Heart right ventricle (tissue), 16 donors: ENCODE results near the gene IBA57. TPM values are rescaled to one million over a fixed set of nuclear protein-coding genes. Genes with fewer than 3 reads are reported as not detected.

ENCODE experiments used
- ATAC-seq, 8 donors: fragments of 200-7000 bp; cut with Tn5 transposase; one replicate each; pipeline ENCODE4 v1.9.1; 2020; ENCODE audit warnings: mild to moderate bottlenecking in 8 of 8, moderate library complexity in 8 of 8, moderate number of reproducible peaks in 1 of 8
- DNase-seq, 2 donors: peaks; one replicate each; pipeline ENCODE4 v3.0.0-alpha.2; 2020
- H3K27ac ChIP-seq, 10 donors: fragments of 200-600 bp; sonication (generic) in 2 of 10; one replicate each; pipeline versions ENCODE4 v1.5.0 to v1.8.0; 2020 to 2022; ENCODE audit warnings: mild to moderate bottlenecking in 3 of 10
- H3K27me3 ChIP-seq, 7 donors: fragments of 200-600 bp; one replicate each; pipeline ENCODE4 v1.8.0; 2021 to 2022; ENCODE audit warnings: mild to moderate bottlenecking in 2 of 7
- H3K36me3 ChIP-seq, 9 donors: fragments of 200-600 bp; sonication (generic) in 1 of 9; one replicate each; pipeline versions ENCODE4 v1.5.0 to v1.8.0; 2020 to 2022; ENCODE audit warnings: mild to moderate bottlenecking in 2 of 9
- H3K4me1 ChIP-seq, 9 donors: fragments of 200-600 bp; sonication (generic) in 1 of 9; one replicate each; pipeline versions ENCODE4 v1.5.0 to v1.8.0; 2020 to 2022; ENCODE audit warnings: mild to moderate bottlenecking in 4 of 9
- H3K4me3 ChIP-seq, 10 donors: fragments of 200-600 bp; sonication (generic) in 2 of 10; one replicate each; pipeline versions ENCODE4 v1.5.0 to v1.8.0; 2020 to 2022; ENCODE audit warnings: mild to moderate bottlenecking in 7 of 10, moderate library complexity in 2 of 10
- H3K9me3 ChIP-seq, 11 donors: fragments of 200-600 bp in 10 of 11; sonication (generic) in 2 of 11; one replicate each; pipeline versions ENCODE4 v1.5.0 to v1.8.0; 2013 to 2022; ENCODE audit warnings: mild to moderate bottlenecking in 2 of 11, control low read depth in 1 of 11, moderate library complexity in 1 of 11
- CTCF ChIP-seq, 9 donors: fragments of 200-600 bp; sonication (generic) in 2 of 9; IDR thresholded peaks; one replicate each; pipeline versions ENCODE4 v1.5.0 to v1.8.0; 2021 to 2022; ENCODE audit warnings: antibody characterized with exemption in 9 of 9, mild to moderate bottlenecking in 5 of 9, moderate library complexity in 1 of 9
- WGBS, 2 donors: extraction: QIAGEN DNeasy Blood & Tissue Kit; methylation state at CpG; one replicate each; pipeline ENCODE4 v1.1.7; 2013; ENCODE audit warnings: inconsistent platforms in 1 of 2; 5-methylcytosine and 5-hydroxymethylcytosine counted together
- intact Hi-C, 10 donors: fragments of 100-400 bp; cut with DNase I; formaldehyde crosslinking; loops; one replicate each; pipeline versions ENCODE4 v1.11.1 to v1.14.2; 2022
- polyA plus RNA-seq, 2 donors: library from polyadenylated mRNA; stranded (reverse); fragments of 200-250 nt; gene quantifications; one replicate each; pipeline ENCODE4 v1.2.3, GENCODE V29; 2013
- total RNA-seq, 10 donors: library from RNA; stranded (reverse); fragmentation: NEBNext Ultra II Directional in 3 of 10; extraction: Animal tissue kit (Norgen Biotek cat#: 25700) in 3 of 10; gene quantifications; one replicate each; pipeline versions ENCODE4 v1.2.1 to v1.2.4, GENCODE V29; 2021 to 2023
- donor health status: Arrhythmogenic right ventricular cardiomyopathy.
- donor health status: ischemic (EF 13 %, LVEDD 7.1; RV severe dilation, severe dysfunction).
- donor health status: healthy with polysubstance abuse.
- donor health status: DM: no; HTN: yes; CAD: no.
- donor health status: DM: no; HTN: no; CAD: no.
- donor health status: ischemic (EF 25% LVEDD 6.9; RV normal size, moderate dysfunction).
- donor health status: ischemic (EF 25% LVEDD 5.7; RV mildly dilated, moderate dysfunction).
- donor health status: healthy.
- donor health status: DM: yes; HTN: yes; CAD: no.
- donor health status: Ischemic cardiomyopathy.
- donor health status: ischemic (EF 35%, LVEDD 5.7; RV mildly dilated, moderate dysfunction).
- donor health status: nonischemic (EF 11% LVEDD 7.7; RV severe dilation, severe dysfunction).
- donor health status: DM: yes; HTN: yes; CAD: no.
- donor health status: PGD.
- donor health status: ischemic (EF 29% LVEDD 5.4; RV normal size, mild dysfunction).
- donor health status: nonischemic (EF 23%, LVEDD 6.1; RV moderate dilation, normal function).

IBA57 gene
- total and polyA plus RNA-seq, 12 donors: 2.8 to 20.3 (median 16.1) TPM

GRCh38 chr1:228139931-228140723 lies 25.5 kb upstream of the IBA57 start, which contains the start of gene GUK1:
TSS of gene GUK1 (plus strand) at chr1:228140279. CDS start at chr1:228140303, 24 bp downstream.
- H3K36me3 ChIP-seq: peaks cover 0 to 16% (median 0%) of the 10 kb centered on the region in 9 donors
- TF ChIP-seq CTCF (IDR thresholded peaks at IDR 0.05): peak in 7 of 9 donors; percentile 11 to 57 (median 41)
- no peaks in the 10 kb centered on the region for H3K9me3 ChIP-seq
- peak within 1 kb of the TSS; percentile 83 to 100 (median 95) for H3K4me3 ChIP-seq
- ATAC-seq (peak; percentile 92 to 96 (median 94)), DNase-seq (peak; percentile 99 to 100)
- intact Hi-C loops: loop anchor here in 6 of 10 donors (1.0 to 10.0 kb wide), 7 partner anchors 22 to 345 kb away; partner anchors contain the start of genes IBA57 (in 4 of the 6), OBSCN (in 1 of the 6), RNF187 (in 1 of the 6) and TRIM11 (in 1 of the 6)
- H3K27me3 ChIP-seq: no peaks in the 10 kb centered on the region
- peak within 1 kb of the TSS; percentile 97 to 100 (median 99) for H3K27ac ChIP-seq
- 0% methylated on average over 90 to 95 of the region's 95 CpGs for WGBS, 2 donors
- peaks cover 25 to 47% (median 44%) of the 10 kb centered on the region in 9 donors for H3K4me1 ChIP-seq

- H3K27ac ChIP-seq: peak overlapping the region; percentile 97 to 100 (median 99)
- no peaks in the 10 kb centered on the region for H3K9me3 ChIP-seq
- H3K27me3 ChIP-seq: no peaks in the 10 kb centered on the region
- ATAC-seq: no peak
- peaks cover 0 to 22% (median 0%) of the 10 kb centered on the region in 9 donors for H3K36me3 ChIP-seq
- intact Hi-C loops: loop anchor here in 6 of 10 donors (1.0 to 5.0 kb wide), 4 partner anchors 22 to 267 kb away; partner anchors contain the start of genes IBA57 (in 5 of the 6) and TRIM11 (in 1 of the 6)
- peaks cover 25 to 51% (median 45%) of the 10 kb centered on the region in 9 donors for H3K4me1 ChIP-seq
- TF ChIP-seq CTCF (IDR thresholded peaks at IDR 0.05): no peak
- H3K4me3 ChIP-seq: peak overlapping the region; percentile 83 to 100 (median 95)
- WGBS, 2 donors: 4 to 6% methylated on average over 24 to 25 of the region's 25 CpGs
- DNase-seq: no peak
Observed at GRCh38 chr1:228140724-228141225, 24.8 kb upstream of the IBA57 start.

- Histone ChIP-seq H3K4me3 (peak overlapping the region; percentile 83 to 100 (median 95)), H3K4me1 (peaks cover 25 to 54% (median 45%) of the 10 kb centered on the region in 9 donors), H3K9me3 (no peaks in the 10 kb centered on the region), H3K36me3 (peaks cover 0 to 29% (median 0%) of the 10 kb centered on the region in 9 donors), H3K27me3 (no peaks in the 10 kb centered on the region), H3K27ac (peak overlapping the region; percentile 97 to 100 (median 99))
- intact Hi-C loops: loop anchor here in 2 of 10 donors (1.0 to 5.0 kb wide), 3 partner anchors 23 to 266 kb away; partner anchors contain the start of genes IBA57 (in 2 of the 2) and TRIM11 (in 1 of the 2)
- ATAC-seq (peak in 6 of 8 donors; percentile 2 to 27 (median 22)), DNase-seq (peak; percentile 67 to 81)
- WGBS, 2 donors: 23 to 26% methylated on average over 27 of the region's 27 CpGs
- TF ChIP-seq CTCF (IDR thresholded peaks at IDR 0.05): no peak
Observed at GRCh38 chr1:228141226-228142044, 24.2 kb upstream of the IBA57 start.
